HG02884 (cell line): Measurements from ENCODE around the gene TSC2.
"Not testable (repeated sequence)": the region's sequence is repeated elsewhere in the genome, so short reads cannot be mapped to it uniquely, and the experiment has no call there.

Experiments used
- ATAC-seq: cut with Tn5 transposase; IDR thresholded peaks from one replicate; pipeline ENCODE4 v1.9.1; 2021; ENCODE audit warnings: mild to moderate bottlenecking, moderate library complexity; ENCODE audit not compliant: unreplicated experiment

Gene TSC2

GRCh38 chr16:2117960-2118722 lies 70.4 kb downstream of the TSC2 start:
- ATAC-seq = not testable (repeated sequence)

- ATAC-seq = not testable (repeated sequence)
Observed at GRCh38 chr16:2121325-2121724, 73.5 kb downstream of the TSC2 start.

- ATAC-seq = no peak
Observed at GRCh38 chr16:2121853-2122252, 74.1 kb downstream of the TSC2 start.

GRCh38 chr16:2122429-2122828 lies 74.6 kb downstream of the TSC2 start:
- no peak for ATAC-seq

GRCh38 chr16:2122934-2123683 lies 75.3 kb downstream of the TSC2 start:
- not testable (repeated sequence) for ATAC-seq

GRCh38 chr16:2123706-2124376 lies 76.1 kb downstream of the TSC2 start:
- not testable (repeated sequence) for ATAC-seq

- ATAC-seq = not testable (repeated sequence)
Observed at GRCh38 chr16:2124377-2124693, 76.5 kb downstream of the TSC2 start.

GRCh38 chr16:2124694-2125444 lies 77.1 kb downstream of the TSC2 start:
- ATAC-seq = not testable (repeated sequence)

GRCh38 chr16:2125609-2126008 lies 77.8 kb downstream of the TSC2 start:
- ATAC-seq = not testable (repeated sequence)

GRCh38 chr16:2126161-2126743 lies 78.5 kb downstream of the TSC2 start:
- ATAC-seq = not testable (repeated sequence)

GRCh38 chr16:2126928-2127556 lies 79.3 kb downstream of the TSC2 start:
- ATAC-seq = not testable (repeated sequence)

GRCh38 chr16:2127630-2128280 lies 80.0 kb downstream of the TSC2 start:
- ATAC-seq = not testable (repeated sequence)

- ATAC-seq = not testable (repeated sequence)
Observed at GRCh38 chr16:2129251-2129650, 81.5 kb downstream of the TSC2 start.

- ATAC-seq = not testable (repeated sequence)
Observed at GRCh38 chr16:2129890-2130447, 82.2 kb downstream of the TSC2 start.

- ATAC-seq = not testable (repeated sequence)
Observed at GRCh38 chr16:2133797-2134196, 86.0 kb downstream of the TSC2 start.

- ATAC-seq = not testable (repeated sequence)
Observed at GRCh38 chr16:2135071-2135470, 87.3 kb downstream of the TSC2 start.

GRCh38 chr16:2135770-2136490 lies 88.1 kb downstream of the TSC2 start, which contains the start of gene PKD1:
TSS of gene PKD1 (minus strand) at chr16:2135898. CDS start at chr16:2135689, 209 bp downstream.
- ATAC-seq = not testable (repeated sequence)
